H9 (cell line): ENCODE data around the gene FEZ2. TPM values are rescaled to one million over a fixed set of nuclear protein-coding genes. Genes with fewer than 3 reads are reported as not detected.

Experiments
- DNase-seq: peaks from one replicate; pipeline ENCODE4 v3.0.0-alpha.2; 2017
- H2AFZ ChIP-seq: one replicate; pipeline ENCODE4 v1.6.1; 2013; ENCODE audit warnings: mild to moderate bottlenecking, low read length, control low read depth, moderate library complexity
- H2AK5ac ChIP-seq: 2 replicates; pipeline ENCODE4 v1.6.1; 2013; ENCODE audit warnings: low read length, control low read depth, mixed read lengths; ENCODE audit not compliant: insufficient read length
- H2BK120ac ChIP-seq: one replicate; pipeline ENCODE4 v1.6.1; 2013; ENCODE audit warnings: low read depth, mild to moderate bottlenecking, low read length, control low read depth, inconsistent platforms; ENCODE audit not compliant: poor library complexity, severe bottlenecking
- H2BK12ac ChIP-seq: 2 replicates; pipeline ENCODE4 v1.6.1; 2013; ENCODE audit warnings: low read length, control low read depth, mixed read lengths, low read depth; ENCODE audit not compliant: insufficient read length
- H2BK15ac ChIP-seq: 2 replicates; pipeline ENCODE4 v1.6.1; 2013; ENCODE audit warnings: low read depth, low read length, control low read depth
- H2BK20ac ChIP-seq: one replicate; pipeline ENCODE4 v1.6.1; 2013; ENCODE audit warnings: low read depth, mild to moderate bottlenecking, low read length, control low read depth, inconsistent platforms; ENCODE audit not compliant: poor library complexity, severe bottlenecking
- H2BK5ac ChIP-seq: 2 replicates; pipeline ENCODE4 v1.6.1; 2013; ENCODE audit warnings: low read length, control low read depth, mixed read lengths; ENCODE audit not compliant: insufficient read length
- H3K14ac ChIP-seq: 2 replicates; pipeline ENCODE4 v1.6.1; 2013; ENCODE audit warnings: low read length, control low read depth; ENCODE audit not compliant: insufficient read depth
- H3K18ac ChIP-seq: 2 replicates; pipeline ENCODE4 v1.6.1; 2013; ENCODE audit warnings: low read depth, mild to moderate bottlenecking, mixed read lengths, low read length, control low read depth; ENCODE audit not compliant: insufficient read length
- H3K23ac ChIP-seq: 2 replicates; pipeline ENCODE4 v1.6.1; 2013; ENCODE audit warnings: low read length, control low read depth, mixed read lengths, low read depth; ENCODE audit not compliant: insufficient read length
- H3K23me2 ChIP-seq: 2 replicates; pipeline ENCODE4 v1.6.1; 2013; ENCODE audit warnings: low read depth, mild to moderate bottlenecking, mixed read lengths, low read length, control low read depth; ENCODE audit not compliant: insufficient read length, poor library complexity, severe bottlenecking
- H3K27ac ChIP-seq: 2 replicates; pipeline ENCODE4 v1.5.1; 2013; ENCODE audit warnings: low read length, control low read depth, mixed read lengths, low read depth; ENCODE audit not compliant: insufficient read length
- H3K27me3 ChIP-seq: 2 replicates; pipeline ENCODE4 v1.6.1; 2013; ENCODE audit warnings: low read length, control low read depth, inconsistent platforms; ENCODE audit not compliant: insufficient read depth
- H3K4ac ChIP-seq: 2 replicates; pipeline ENCODE4 v1.6.1; 2013; ENCODE audit warnings: low read depth, mild to moderate bottlenecking, control low read depth, inconsistent platforms, low read length, moderate library complexity
- H3K4me1 ChIP-seq: 2 replicates; pipeline ENCODE4 v1.6.1; 2013; ENCODE audit warnings: low read length, control low read depth, inconsistent platforms; ENCODE audit not compliant: insufficient read depth
- H3K4me2 ChIP-seq: 2 replicates; pipeline ENCODE4 v1.6.1; 2013; ENCODE audit warnings: low read length, control low read depth, mixed read lengths; ENCODE audit not compliant: insufficient read length, insufficient read depth
- H3K56ac ChIP-seq: 2 replicates; pipeline ENCODE4 v1.6.1; 2013; ENCODE audit warnings: low read depth, mild to moderate bottlenecking, mixed read lengths, low read length, control low read depth; ENCODE audit not compliant: insufficient read length
- H3K79me1 ChIP-seq: 2 replicates; pipeline ENCODE4 v1.6.1; 2013; ENCODE audit warnings: low read depth, mild to moderate bottlenecking, moderate library complexity, low read length, control low read depth, inconsistent platforms; ENCODE audit not compliant: insufficient read depth, poor library complexity, severe bottlenecking
- H3K79me2 ChIP-seq: 2 replicates; pipeline ENCODE4 v1.6.1; 2013; ENCODE audit warnings: low read length, control low read depth, inconsistent platforms; ENCODE audit not compliant: insufficient read depth
- H3K9ac ChIP-seq: 2 replicates; pipeline ENCODE4 v1.6.1; 2013; ENCODE audit warnings: low read length, control low read depth, mixed read lengths; ENCODE audit not compliant: insufficient read length; ENCODE audit errors: extremely low read depth
- H3K9me3 ChIP-seq: one replicate; pipeline ENCODE4 v1.6.1; 2013; ENCODE audit warnings: low read depth, low read length, inconsistent platforms; ENCODE audit not compliant: control insufficient read depth
- H3T11ph ChIP-seq: one replicate; pipeline ENCODE4 v1.6.1; 2013; ENCODE audit warnings: mild to moderate bottlenecking, low read length, control low read depth, inconsistent platforms
- H4K20me1 ChIP-seq: one replicate; pipeline ENCODE4 v1.6.1; 2013; ENCODE audit not compliant: control insufficient read depth, insufficient read length, insufficient read depth
- H4K5ac ChIP-seq: 2 replicates; pipeline ENCODE4 v1.6.1; 2013; ENCODE audit warnings: low read depth, mild to moderate bottlenecking, mixed read lengths, low read length, control low read depth; ENCODE audit not compliant: insufficient read length
- H4K8ac ChIP-seq: replicated peaks from 2 replicates; pipeline ENCODE4 v1.6.1; 2013; ENCODE audit warnings: low read length, control low read depth, mixed read lengths, low read depth; ENCODE audit not compliant: insufficient read length
- H4K91ac ChIP-seq: 2 replicates; pipeline ENCODE4 v1.6.1; 2013; ENCODE audit warnings: low read depth, mild to moderate bottlenecking, moderate library complexity, mixed read lengths, low read length, control low read depth; ENCODE audit not compliant: insufficient read length
- H3K27ac Mint-ChIP-seq, 3 experiments: 2 replicates in 2 of 3; 3 replicates in 1 of 3; pipeline ENCODE4 v1.8.0; 2020 to 2021; ENCODE audit warnings: mixed read lengths in 3 of 3, mild to moderate bottlenecking in 1 of 3, moderate library complexity in 1 of 3
- H3K27me3 Mint-ChIP-seq: 2 replicates; pipeline ENCODE4 v1.8.0; 2021; ENCODE audit warnings: low read depth, mild to moderate bottlenecking, moderate library complexity, mixed read lengths
- H3K36me3 Mint-ChIP-seq, 3 experiments: 2 replicates in 2 of 3; 3 replicates in 1 of 3; pipeline ENCODE4 v1.8.0; 2020 to 2021; ENCODE audit warnings: low read depth in 3 of 3, mixed read lengths in 3 of 3; ENCODE audit not compliant: insufficient read depth in 1 of 3
- H3K4me1 Mint-ChIP-seq, 2 experiments: 2 replicates each; pipeline ENCODE4 v1.8.0; 2020; ENCODE audit warnings: mixed read lengths in 2 of 2
- H3K4me3 Mint-ChIP-seq, 2 experiments: 2 replicates in 1 of 2; 3 replicates in 1 of 2; pipeline ENCODE4 v1.8.0; 2020 to 2021; ENCODE audit warnings: mild to moderate bottlenecking in 2 of 2, mixed read lengths in 2 of 2, moderate library complexity in 1 of 2
- H3K9me3 Mint-ChIP-seq, 2 experiments: 2 replicates in 1 of 2; 3 replicates in 1 of 2; pipeline ENCODE4 v1.8.0; 2020; ENCODE audit warnings: mild to moderate bottlenecking in 2 of 2, mixed read lengths in 2 of 2, moderate library complexity in 1 of 2
- CTCF ChIP-seq: fragments of 200-600 bp; sonication (generic); conservative IDR thresholded peaks from 3 replicates; pipeline ENCODE4 v1.8.0; 2021; ENCODE audit warnings: antibody characterized with exemption, mild to moderate bottlenecking
- WGBS: extraction: QIAGEN DNeasy Blood & Tissue Kit; methylation state at CpG from one replicate; pipeline ENCODE4 v1.1.7; 2013; ENCODE audit warnings: missing lambda C conversion rate, low lambda C conversion rate, mixed read lengths; ENCODE audit not compliant: insufficient read length; ENCODE audit errors: extremely low coverage; 5-methylcytosine and 5-hydroxymethylcytosine counted together
- total RNA-seq: library from RNA; stranded (reverse); gene quantifications from 2 replicates; pipeline ENCODE4 v1.2.1, GENCODE V29; 2021

FEZ2 gene
- total RNA-seq, 1 experiment from 2014 or later, result 27.7 TPM

GRCh38 chr2:36511858-36512603 is 85.9 kb downstream of the FEZ2 start:
- Histone ChIP-seq H3K27ac (no peak overlapping the region), H4K5ac (no peak overlapping the region), H3K79me1 (no peaks in the 10 kb centered on the region), H3K4me2 (no peak overlapping the region), H4K20me1 (no peaks in the 10 kb centered on the region), H3K9me3 (no peaks in the 10 kb centered on the region), H2BK20ac (no peak overlapping the region), H2BK15ac (no peak overlapping the region), H2BK12ac (no peak overlapping the region), H2AK5ac (no peak overlapping the region), H3K56ac (no peak overlapping the region), H3T11ph (no peak overlapping the region), H3K18ac (no peak overlapping the region), H3K23ac (no peak overlapping the region), H2AFZ (no peak overlapping the region), H3K4me1 (peaks cover 3% of the 10 kb centered on the region; the same call in 1 of the 2 replicates), H4K91ac (no peak overlapping the region), H3K79me2 (no peaks in the 10 kb centered on the region), H3K27me3 (no peaks in the 10 kb centered on the region), H3K9ac (no peak overlapping the region), H3K23me2 (no peaks in the 10 kb centered on the region), H3K4ac (no peak overlapping the region), H2BK5ac (no peak overlapping the region), H4K8ac (no peak overlapping the region), H3K14ac (no peak overlapping the region), H2BK120ac (no peak overlapping the region)
- no peaks in the 10 kb centered on the region for H3K9me3 Mint-ChIP-seq
- H3K27ac Mint-ChIP-seq, result no peak overlapping the region; a peak in 1 of 7 replicates
- H3K4me3 Mint-ChIP-seq, result no peak overlapping the region
- H3K27me3 Mint-ChIP-seq, result no peaks in the 10 kb centered on the region
- peaks cover 13 to 63% (median 56%) of the 10 kb centered on the region in 3 experiments for H3K36me3 Mint-ChIP-seq
- DNase-seq, result no peak
- no CpG with 5 or more reads among the region's 9 CpGs for WGBS
- H3K4me1 Mint-ChIP-seq, result peaks cover 15% of the 10 kb centered on the region in 2 experiments
- no peak for TF ChIP-seq CTCF
